Stomach (tissue), 9 donors: ENCODE measurements around the gene AIFM2. TPM values are rescaled to one million over a fixed set of nuclear protein-coding genes. Genes with fewer than 3 reads are reported as not detected.
A peak's percentile ranks its signal among the peaks of the same experiment; 100 is the strongest.

ENCODE experiments used
- DNase-seq, 2 donors: peaks; one replicate each; pipeline versions ENCODE4 v3.0.0 to v3.0.0-alpha.2; 2013 to 2019
- H3K27ac ChIP-seq, 5 donors: fragments of 200-600 bp in 4 of 5; sonication (generic) in 4 of 5; one replicate each; pipeline ENCODE4 v1.5.1; 2013 to 2019; ENCODE audit warnings: mild to moderate bottlenecking in 1 of 5, moderate library complexity in 1 of 5
- H3K27me3 ChIP-seq, 3 donors: fragments of 200-600 bp; sonication (generic); one replicate each; pipeline ENCODE4 v1.5.1; 2017 to 2019; ENCODE audit warnings: mixed run types in 1 of 3
- H3K36me3 ChIP-seq, 4 donors: fragments of 200-600 bp; sonication (generic); 1 replicate in 3 of 4; 2 replicates in 1 of 4; pipeline ENCODE4 v1.5.1; 2016 to 2019
- H3K4me1 ChIP-seq, 4 donors: fragments of 200-600 bp; sonication (generic); one replicate each; pipeline ENCODE4 v1.5.1; 2016 to 2019
- H3K4me3 ChIP-seq, 4 donors: fragments of 200-600 bp; sonication (generic) in 3 of 4; one replicate each; pipeline ENCODE4 v1.5.1; 2016 to 2019; ENCODE audit warnings: mild to moderate bottlenecking in 1 of 4
- H3K9me3 ChIP-seq, 4 donors: fragments of 200-600 bp; sonication (generic); one replicate each; pipeline ENCODE4 v1.5.1; 2016 to 2019
- EP300 ChIP-seq: sonication (generic); formaldehyde crosslinking; IDR thresholded peaks from one replicate; pipeline ENCODE4 v1.6.1; 2017; ENCODE audit warnings: antibody characterized with exemption
- POLR2A ChIP-seq, 4 donors: fragments of 450-650 bp; IDR thresholded peaks; one replicate each; pipeline ENCODE4 v1.6.1; 2016; ENCODE audit warnings: antibody characterized with exemption in 4 of 4, control low read depth in 2 of 4, mild to moderate bottlenecking in 1 of 4, moderate library complexity in 1 of 4
- POLR2AphosphoS5 ChIP-seq, 3 donors: sonication (generic); formaldehyde crosslinking; IDR thresholded peaks; one replicate each; pipeline ENCODE4 v1.6.1; 2016; ENCODE audit warnings: antibody characterized with exemption in 3 of 3
- WGBS, 5 donors: extraction: QIAGEN DNeasy Blood & Tissue Kit in 3 of 5; methylation state at CpG; one replicate each; pipeline versions ENCODE4 v1.1.5 to v1.1.7; 2013 to 2018; 5-methylcytosine and 5-hydroxymethylcytosine counted together
- intact Hi-C: fragments of 100-400 bp; cut with DNase I; formaldehyde crosslinking; loops from one replicate; pipeline ENCODE4 v1.15.1; 2023; ENCODE audit warnings: low total_unique reads
- polyA plus RNA-seq, 3 donors: library from polyadenylated mRNA; stranded (reverse); fragments of 200-250 nt; gene quantifications; one replicate each; pipeline ENCODE4 v1.2.3, GENCODE V29; 2013
- total RNA-seq, 5 donors: library from RNA; depleted of rRNA; stranded (reverse); fragments of >200 nt; gene quantifications; one replicate each; pipeline versions ENCODE4 v1.1.0 to v1.2.3, GENCODE V29; 2014 to 2016
- TF ChIP-seq, protein P1 (sequence below), 7 experiments: fragments of 450-650 bp in 4 of 7; fragments of 200-600 bp in 3 of 7; sonication (generic) in 3 of 7; IDR thresholded peaks; one replicate each; pipeline ENCODE4 v1.5.1; 2016 to 2019; ENCODE audit warnings: antibody characterized with exemption in 7 of 7, control low read depth in 2 of 7, mild to moderate bottlenecking in 1 of 7
- donor health status: healthy with polysubstance abuse.
- donor health status: Bipolar disorder and iron deficiency.
- donor health status: healthy.

The AIFM2 gene
- total and polyA plus RNA-seq, 8 donors: 4.5 to 14.5 (median 6.1) TPM

DNA sequence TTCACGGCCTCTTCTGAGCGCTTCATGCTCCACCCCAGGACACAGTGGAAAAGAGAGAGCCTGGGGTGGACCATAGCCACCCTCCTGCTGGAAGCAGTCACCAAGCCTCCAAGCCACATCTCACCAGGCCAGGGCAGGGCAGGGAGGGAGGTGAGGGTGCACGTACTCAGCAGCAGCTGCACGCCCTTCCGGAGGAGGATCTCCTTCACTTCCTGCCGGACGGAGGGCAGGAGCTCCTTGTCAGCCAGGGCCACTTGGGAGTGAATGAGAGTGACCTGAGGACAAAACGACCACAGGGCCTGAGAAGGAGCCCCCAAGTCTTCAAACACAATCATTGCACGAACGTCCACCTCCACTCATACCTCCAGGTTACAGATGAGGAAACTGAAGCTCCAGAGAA, 15.0 kb downstream of the AIFM2 start:
- Histone ChIP-seq H3K9me3 (no peaks in the 10 kb centered on the region), H3K4me3 (no peak overlapping the region), H3K4me1 (no peaks in the 10 kb centered on the region), H3K27me3 (no peaks in the 10 kb centered on the region), H3K27ac (no peak overlapping the region), H3K36me3 (peaks cover 51 to 88% (median 79%) of the 10 kb centered on the region in 4 donors)
- TF ChIP-seq POLR2AphosphoS5 (IDR thresholded peaks at IDR 0.05) (no peak), EP300 (no peak)
- TF ChIP-seq, protein P1, sequence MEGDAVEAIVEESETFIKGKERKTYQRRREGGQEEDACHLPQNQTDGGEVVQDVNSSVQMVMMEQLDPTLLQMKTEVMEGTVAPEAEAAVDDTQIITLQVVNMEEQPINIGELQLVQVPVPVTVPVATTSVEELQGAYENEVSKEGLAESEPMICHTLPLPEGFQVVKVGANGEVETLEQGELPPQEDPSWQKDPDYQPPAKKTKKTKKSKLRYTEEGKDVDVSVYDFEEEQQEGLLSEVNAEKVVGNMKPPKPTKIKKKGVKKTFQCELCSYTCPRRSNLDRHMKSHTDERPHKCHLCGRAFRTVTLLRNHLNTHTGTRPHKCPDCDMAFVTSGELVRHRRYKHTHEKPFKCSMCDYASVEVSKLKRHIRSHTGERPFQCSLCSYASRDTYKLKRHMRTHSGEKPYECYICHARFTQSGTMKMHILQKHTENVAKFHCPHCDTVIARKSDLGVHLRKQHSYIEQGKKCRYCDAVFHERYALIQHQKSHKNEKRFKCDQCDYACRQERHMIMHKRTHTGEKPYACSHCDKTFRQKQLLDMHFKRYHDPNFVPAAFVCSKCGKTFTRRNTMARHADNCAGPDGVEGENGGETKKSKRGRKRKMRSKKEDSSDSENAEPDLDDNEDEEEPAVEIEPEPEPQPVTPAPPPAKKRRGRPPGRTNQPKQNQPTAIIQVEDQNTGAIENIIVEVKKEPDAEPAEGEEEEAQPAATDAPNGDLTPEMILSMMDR (IDR thresholded peaks at IDR 0.05): no peak
- DNase-seq: no peak
- intact Hi-C loops: loop anchor here (2.0 kb wide), 1 partner anchor 27 kb away; no protein-coding TSS in a partner anchor
- 82 to 87% (median 84%) methylated on average over 10 of the region's 10 CpGs for WGBS, 5 donors

DNA sequence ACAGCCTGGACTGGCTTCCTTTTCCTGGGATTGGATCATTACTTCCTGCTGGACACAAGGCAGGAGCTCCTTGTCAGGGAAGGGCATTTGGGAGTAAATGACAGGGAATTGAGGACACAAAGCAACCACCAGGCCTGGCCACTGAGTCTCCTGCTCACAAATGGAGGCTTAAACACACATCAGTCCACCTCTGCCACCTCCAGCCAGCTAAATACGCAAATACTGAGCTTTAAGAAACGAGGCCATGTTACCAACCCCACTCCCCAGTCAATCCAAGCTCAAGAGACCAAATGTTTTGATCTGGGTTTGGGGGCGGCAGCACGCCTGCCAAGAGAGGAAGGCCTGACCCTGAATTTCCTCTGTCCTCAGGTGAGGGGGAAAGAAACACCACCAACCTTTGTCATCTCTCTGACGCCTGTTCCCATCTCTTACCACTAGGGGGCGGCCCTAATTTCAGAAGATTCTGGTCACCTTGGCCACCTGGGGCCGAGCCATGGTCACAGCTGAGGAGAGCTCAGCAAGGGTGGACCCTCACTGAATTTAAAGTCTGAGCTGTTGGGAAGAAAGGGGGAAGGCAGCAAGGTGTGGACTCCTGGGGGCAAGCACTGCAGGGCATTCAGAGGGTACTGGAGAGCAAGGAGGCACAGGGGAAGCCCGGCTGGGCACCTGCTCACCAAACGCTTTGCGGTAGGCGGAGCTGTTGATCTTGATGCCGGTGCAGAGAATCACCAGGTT, 16.5 kb downstream of the AIFM2 start:
- no peak for TF ChIP-seq POLR2AphosphoS5 (IDR thresholded peaks at IDR 0.05)
- TF ChIP-seq, protein P1 (IDR thresholded peaks at IDR 0.05): peak in 5 of 7 experiments; percentile 63 to 93 (median 82)
- WGBS, 5 donors: 46 to 71% (median 48%) methylated on average over 5 to 12 of the region's 12 CpGs
- H3K27me3 ChIP-seq: no peaks in the 10 kb centered on the region
- intact Hi-C loops: loop anchor here (2.0 kb wide), 1 partner anchor 29 kb away; no protein-coding TSS in a partner anchor
- H3K9me3 ChIP-seq: no peaks in the 10 kb centered on the region
- DNase-seq: peak; percentile 71 to 73
- H3K27ac ChIP-seq: no peak overlapping the region
- peaks cover 56 to 94% (median 87%) of the 10 kb centered on the region in 4 donors for H3K36me3 ChIP-seq
- no peak overlapping the region for H3K4me3 ChIP-seq
- no peaks in the 10 kb centered on the region for H3K4me1 ChIP-seq

DNA sequence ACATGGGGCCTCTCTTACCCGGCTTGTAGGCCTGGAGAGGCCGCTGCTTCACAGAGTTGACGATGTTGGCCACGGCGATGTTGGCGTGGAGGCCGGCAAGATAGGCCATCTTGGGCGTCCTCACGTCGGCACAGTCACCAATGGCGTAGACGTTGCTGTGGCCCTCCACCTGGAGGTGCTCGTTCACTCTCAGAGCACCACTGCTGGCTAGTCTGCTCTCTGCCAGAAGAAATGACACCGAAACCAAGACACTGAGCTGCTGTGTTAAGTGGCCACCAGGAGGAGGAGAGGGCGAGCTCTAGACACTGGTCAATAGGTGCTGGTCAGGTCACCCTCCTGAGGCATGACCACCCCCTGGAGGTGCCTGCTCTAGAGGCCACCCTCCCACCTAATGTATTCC, 17.7 kb downstream of the AIFM2 start:
- Histone ChIP-seq H3K4me3 (no peak overlapping the region), H3K9me3 (no peaks in the 10 kb centered on the region), H3K4me1 (no peaks in the 10 kb centered on the region), H3K27me3 (no peaks in the 10 kb centered on the region), H3K36me3 (peaks cover 46 to 93% (median 86%) of the 10 kb centered on the region in 4 donors), H3K27ac (no peak overlapping the region)
- intact Hi-C loops: no loop called here
- no peak for DNase-seq
- WGBS, 5 donors: 88 to 98% (median 96%) methylated on average over 15 of the region's 15 CpGs
- TF ChIP-seq, protein P1 (IDR thresholded peaks at IDR 0.05): no peak
- TF ChIP-seq EP300: no peak
- TF ChIP-seq POLR2AphosphoS5 (IDR thresholded peaks at IDR 0.05): no peak
- no peak for TF ChIP-seq POLR2A (IDR thresholded peaks at IDR 0.05)

DNA sequence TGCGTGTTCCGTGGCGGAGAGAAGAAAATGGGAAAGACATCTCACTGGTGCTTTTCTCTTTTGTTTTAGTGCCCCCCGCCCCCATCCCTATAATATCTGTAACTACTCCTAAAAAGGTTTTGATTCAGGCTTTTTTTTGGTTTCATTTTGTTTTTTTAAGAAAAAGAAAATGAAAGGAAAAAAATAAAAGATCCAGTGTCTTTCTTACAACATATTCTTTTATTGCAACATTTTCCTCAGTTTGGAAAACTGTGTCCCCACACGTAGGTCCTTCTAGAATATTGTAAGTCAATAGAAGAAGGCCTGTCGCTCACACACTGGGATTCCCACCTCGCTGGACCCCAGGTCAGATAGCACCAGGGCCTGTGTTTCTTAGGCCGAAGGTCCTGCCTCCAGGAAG, 20.6 kb downstream of the AIFM2 start:
- Histone ChIP-seq H3K27ac (no peak overlapping the region), H3K4me3 (no peak overlapping the region), H3K4me1 (no peaks in the 10 kb centered on the region), H3K9me3 (no peaks in the 10 kb centered on the region), H3K27me3 (no peaks in the 10 kb centered on the region), H3K36me3 (peaks cover 25 to 81% (median 72%) of the 10 kb centered on the region in 4 donors)
- TF ChIP-seq POLR2A (IDR thresholded peaks at IDR 0.05): no peak
- no peak for TF ChIP-seq EP300
- TF ChIP-seq, protein P1 (IDR thresholded peaks at IDR 0.05): no peak
- TF ChIP-seq POLR2AphosphoS5 (IDR thresholded peaks at IDR 0.05): no peak
- 85 to 94% (median 89%) methylated on average over 8 of the region's 8 CpGs for WGBS, 5 donors
- no peak for DNase-seq
- intact Hi-C loops: no loop called here
